Fibroblast of skin of abdomen (primary cell): ENCODE data around the gene NRBF2. TPM values are rescaled to one million over a fixed set of nuclear protein-coding genes. Genes with fewer than 3 reads are reported as not detected.
"Not testable (repeated sequence)": the region's sequence is repeated elsewhere in the genome, so short reads cannot be mapped to it uniquely, and the experiment has no call there.

Experiments used
- DNase-seq: peaks from one replicate; pipeline ENCODE4 v3.0.0-alpha.2; 2013
- polyA plus RNA-seq, 2 experiments: library from polyadenylated mRNA; unstranded; fragments of 120-200 nt; gene quantifications; one replicate each; pipeline ENCODE4 v1.2.1, GENCODE V29; 2013; ENCODE audit not compliant: insufficient read length in 2 of 2

The NRBF2 gene
- 40.6 TPM for polyA plus RNA-seq (2013, experiment 1 of 2; ENCODE audit: insufficient read length)
- 39.5 TPM for polyA plus RNA-seq (2013, experiment 2 of 2; ENCODE audit: insufficient read length)

- peak; percentile 99 for DNase-seq
These were observed at the start of gene NRBF2 for GRCh38 chr10:63133056-63133820. TSS of gene NRBF2 (plus strand) at chr10:63133328. CDS start at chr10:63133471, 143 bp downstream.

- not testable (repeated sequence) for DNase-seq
These were observed 49.7 kb upstream of the NRBF2 start for GRCh38 chr10:63083406-63083805.

DNA sequence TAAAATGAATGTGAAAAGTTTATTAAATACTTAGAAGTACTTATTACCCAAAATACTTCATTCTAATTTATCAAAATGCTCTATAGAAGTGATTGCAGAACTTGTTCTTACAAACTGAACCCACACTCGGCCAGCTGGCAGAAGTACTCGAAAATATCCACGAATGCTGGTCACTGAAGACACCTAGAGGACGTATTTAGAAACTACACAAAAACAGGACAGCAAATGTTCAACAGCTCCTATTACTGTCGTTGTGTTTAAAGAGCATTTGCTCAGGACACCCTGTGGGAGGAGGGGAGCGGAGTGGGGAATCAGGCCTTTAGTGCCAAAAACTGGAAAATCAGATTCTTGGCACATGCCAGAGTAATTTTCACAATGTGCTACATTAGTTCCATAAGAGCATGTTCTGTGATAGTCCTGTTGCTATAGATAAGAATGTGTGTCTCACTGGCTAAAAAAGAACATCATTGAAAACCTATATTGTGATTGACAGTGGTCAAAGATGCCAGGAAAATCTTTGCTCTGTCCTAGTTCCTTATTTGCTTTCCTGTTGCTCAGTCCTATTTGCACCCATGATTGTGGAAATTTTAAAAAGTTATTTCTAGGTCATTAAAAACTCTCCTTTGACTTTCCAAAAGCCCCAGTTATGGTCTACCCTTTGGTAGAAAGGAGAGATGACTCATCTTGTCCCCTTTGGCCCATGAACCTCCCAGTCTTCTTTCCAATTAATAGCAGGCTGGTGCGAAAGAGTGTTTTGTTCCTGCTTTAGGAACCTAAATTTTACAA lies 49.0 kb upstream of the NRBF2 start:
- DNase-seq: peak; percentile 86

GRCh38 chr10:63084690-63085382 lies 48.3 kb upstream of the NRBF2 start:
- peak; percentile 68 for DNase-seq

DNA sequence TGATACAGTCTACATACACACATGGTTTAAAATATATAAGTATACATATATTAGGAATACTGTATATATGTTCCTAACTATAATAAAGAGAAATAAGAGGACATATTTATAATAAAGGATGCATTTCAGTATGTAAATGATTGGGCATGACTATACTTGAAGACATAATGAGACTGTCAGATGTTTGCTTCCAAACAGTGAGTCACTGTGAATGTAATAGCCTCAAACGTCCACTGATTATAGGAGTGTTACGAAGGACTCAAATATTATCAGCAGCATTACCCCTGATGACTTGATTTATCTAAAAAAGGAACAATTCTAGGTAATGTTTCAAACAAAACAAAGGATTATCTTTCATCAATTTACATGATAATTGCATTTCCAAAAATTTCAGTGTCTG lies 39.9 kb upstream of the NRBF2 start:
- DNase-seq: peak; percentile 10

- DNase-seq: no peak
These were observed 38.7 kb upstream of the NRBF2 start for GRCh38 chr10:63094405-63094804.

DNA sequence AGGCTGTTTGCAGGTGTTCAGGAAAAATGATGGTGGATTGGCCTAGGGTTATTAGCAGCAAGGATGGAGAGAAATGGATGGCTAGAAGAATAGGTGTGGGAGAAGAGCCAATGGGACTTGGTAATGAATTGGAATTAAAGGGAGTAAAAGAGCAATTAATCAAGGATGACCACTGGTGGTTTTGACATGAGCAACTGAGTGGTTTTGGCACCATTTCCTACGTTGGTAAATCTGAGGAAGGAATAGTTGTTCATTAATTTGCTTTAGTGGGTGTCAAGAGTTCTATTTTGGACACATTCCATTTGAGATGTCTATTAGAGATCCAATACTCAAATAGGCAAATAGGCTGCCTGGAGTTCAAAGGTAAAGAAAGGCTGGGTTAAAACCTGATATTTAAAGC lies 38.2 kb upstream of the NRBF2 start:
- DNase-seq: no peak

- DNase-seq: no peak
These were observed 33.4 kb upstream of the NRBF2 start for GRCh38 chr10:63099734-63100133.

- not testable (repeated sequence) for DNase-seq
These were observed 32.0 kb upstream of the NRBF2 start for GRCh38 chr10:63101091-63101490.

GRCh38 chr10:63102279-63102883 lies 30.7 kb upstream of the NRBF2 start:
- not testable (repeated sequence) for DNase-seq

- DNase-seq: not testable (repeated sequence)
These were observed 29.9 kb upstream of the NRBF2 start for GRCh38 chr10:63103178-63103577.

GRCh38 chr10:63103971-63104409 lies 29.1 kb upstream of the NRBF2 start:
- DNase-seq: no peak

DNA sequence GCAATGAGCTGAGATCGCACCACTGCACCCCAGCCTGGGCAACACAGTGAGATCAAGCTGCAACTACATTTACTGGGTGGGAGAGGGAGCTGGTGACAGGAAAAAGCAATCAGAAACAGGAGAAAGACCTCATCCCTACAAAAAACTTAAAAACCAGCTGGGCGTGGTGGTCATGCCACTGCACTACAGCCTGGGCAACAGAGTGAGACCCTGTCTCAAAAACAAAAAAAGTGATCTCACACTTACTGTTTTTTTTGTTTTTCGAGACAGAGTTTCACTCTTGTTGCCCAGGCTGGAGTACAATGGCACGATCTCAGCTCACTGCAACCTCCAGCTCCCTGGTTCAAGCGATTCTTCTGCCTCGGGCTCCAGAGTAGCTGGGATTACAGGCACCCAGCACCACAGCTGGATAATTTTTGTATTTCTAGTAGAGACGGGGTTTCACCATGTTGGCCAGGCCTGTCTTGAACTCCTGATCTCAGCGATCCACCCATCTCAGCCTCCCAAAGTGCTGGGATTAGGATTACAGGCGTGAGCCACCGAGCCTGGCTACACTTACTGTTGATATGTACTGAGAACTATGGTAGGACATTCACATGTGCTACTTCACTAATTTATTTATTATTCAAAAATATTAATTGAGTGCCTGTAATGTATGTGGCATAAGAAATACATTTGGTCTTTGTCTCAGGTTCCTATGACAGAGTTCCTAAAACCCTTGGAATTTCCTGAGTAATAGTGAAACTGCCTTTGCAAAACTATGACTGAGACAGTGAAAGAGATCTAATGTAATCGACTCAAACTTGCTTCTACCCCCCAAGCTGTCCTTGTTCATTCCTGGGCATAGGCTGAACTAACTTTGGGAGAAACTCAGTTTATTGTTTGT lies 27.7 kb upstream of the NRBF2 start:
- DNase-seq: peak; percentile 83

GRCh38 chr10:63106111-63106755 lies 26.9 kb upstream of the NRBF2 start:
- peak; percentile 78 for DNase-seq

- DNase-seq: no peak
These were observed 25.1 kb upstream of the NRBF2 start for GRCh38 chr10:63107943-63108437.

- no peak for DNase-seq
These were observed 22.2 kb upstream of the NRBF2 start for GRCh38 chr10:63110940-63111339.

- DNase-seq: peak; percentile 94
These were observed 18.9 kb upstream of the NRBF2 start for GRCh38 chr10:63114031-63114814.

DNA sequence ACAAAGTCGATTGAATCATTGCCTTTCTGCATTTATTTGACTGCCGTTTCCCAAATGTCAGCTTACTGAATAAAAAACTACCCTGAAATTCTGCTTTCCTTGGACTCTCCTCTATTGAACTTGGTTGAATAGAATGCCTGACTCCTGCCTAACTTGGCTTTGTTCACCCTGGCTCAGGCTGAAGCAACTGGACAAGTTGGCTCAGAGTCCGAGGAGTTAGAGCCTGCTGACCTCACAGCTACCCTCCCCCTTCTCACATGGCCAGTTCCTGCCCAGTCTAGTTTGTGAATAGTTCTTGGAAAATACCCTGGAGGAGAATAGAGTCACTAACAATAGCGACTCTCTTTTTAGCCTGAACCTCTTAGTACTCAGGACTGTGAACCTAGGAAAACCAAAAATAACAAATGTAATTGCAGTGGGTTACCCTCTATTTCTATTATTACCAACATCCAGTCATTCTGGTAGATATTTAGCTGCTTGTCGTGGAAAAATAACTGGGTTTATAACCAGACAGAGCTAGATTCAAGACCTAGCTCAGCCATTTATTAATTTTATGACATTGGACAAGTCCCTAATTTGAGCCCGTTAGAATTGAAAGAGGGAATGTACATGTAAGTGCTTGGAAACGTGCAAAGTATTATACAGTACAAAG lies 17.3 kb upstream of the NRBF2 start:
- peak; percentile 66 for DNase-seq

- no peak for DNase-seq
These were observed 16.6 kb upstream of the NRBF2 start for GRCh38 chr10:63116452-63117072.
